ENCODE data around the gene SLC45A3.

The SLC45A3 gene

GRCh38 chr1:205701420-205701819 lies 21.1 kb upstream of the SLC45A3 start:
- no peak for DNase-seq (ENCODE audit: low spot score)

- no peak for DNase-seq (ENCODE audit: low spot score)
Observed at GRCh38 chr1:205700865-205701401, 20.6 kb upstream of the SLC45A3 start.

- no peak for DNase-seq (ENCODE audit: low spot score)
Observed at GRCh38 chr1:205699416-205699815, 19.1 kb upstream of the SLC45A3 start.

- DNase-seq (ENCODE audit: low spot score): no peak
Observed at GRCh38 chr1:205698921-205699320, 18.6 kb upstream of the SLC45A3 start.

- DNase-seq (ENCODE audit: low spot score): no peak
Observed at GRCh38 chr1:205693421-205693991, 13.2 kb upstream of the SLC45A3 start.

- no peak for DNase-seq (ENCODE audit: low spot score)
Observed at GRCh38 chr1:205692423-205692822, 12.1 kb upstream of the SLC45A3 start.

- DNase-seq (ENCODE audit: low spot score): no peak
Observed at GRCh38 chr1:205690122-205690756, 9.9 kb upstream of the SLC45A3 start.

- no peak for DNase-seq (ENCODE audit: low spot score)
Observed at GRCh38 chr1:205689479-205689878, 9.2 kb upstream of the SLC45A3 start.

GRCh38 chr1:205688171-205689080 lies 8.1 kb upstream of the SLC45A3 start:
- no peak for DNase-seq (ENCODE audit: low spot score)

- DNase-seq (ENCODE audit: low spot score): no peak
Observed at GRCh38 chr1:205687242-205687641, 6.9 kb upstream of the SLC45A3 start.

- DNase-seq (ENCODE audit: low spot score): no peak
Observed at GRCh38 chr1:205681364-205681763, 1.1 kb upstream of the SLC45A3 start.

GRCh38 chr1:205678286-205679111 lies 1.8 kb downstream of the SLC45A3 start:
- no peak for DNase-seq (ENCODE audit: low spot score)

GRCh38 chr1:205677167-205677566 lies 3.1 kb downstream of the SLC45A3 start:
- no peak for DNase-seq (ENCODE audit: low spot score)

- no peak for DNase-seq (ENCODE audit: low spot score)
Observed at GRCh38 chr1:205676597-205676996, 3.7 kb downstream of the SLC45A3 start.

GRCh38 chr1:205676002-205676401 lies 4.3 kb downstream of the SLC45A3 start:
- no peak for DNase-seq (ENCODE audit: low spot score)

GRCh38 chr1:205675247-205675646 lies 5.1 kb downstream of the SLC45A3 start:
- DNase-seq (ENCODE audit: low spot score): no peak

- no peak for DNase-seq (ENCODE audit: low spot score)
Observed at GRCh38 chr1:205672970-205673369, 7.3 kb downstream of the SLC45A3 start.

- no peak for DNase-seq (ENCODE audit: low spot score)
Observed at GRCh38 chr1:205672395-205672889, 7.9 kb downstream of the SLC45A3 start.

GRCh38 chr1:205670611-205671430 lies 9.5 kb downstream of the SLC45A3 start:
- DNase-seq (ENCODE audit: low spot score): no peak

GRCh38 chr1:205670150-205670446 lies 10.2 kb downstream of the SLC45A3 start:
- no peak for DNase-seq (ENCODE audit: low spot score)
